HG02642 (cell line): ENCODE results near the gene SH3RF3.

Experiments used
- ATAC-seq: cut with Tn5 transposase; IDR thresholded peaks from one replicate; pipeline ENCODE4 v1.9.1; 2021; ENCODE audit warnings: mild to moderate bottlenecking; ENCODE audit not compliant: unreplicated experiment, poor library complexity

The SH3RF3 gene

GRCh38 chr2:109415581-109416013 lies 286.6 kb downstream of the SH3RF3 start:
- ATAC-seq: no peak

GRCh38 chr2:109417701-109418335 lies 288.8 kb downstream of the SH3RF3 start:
- ATAC-seq: no peak

- no peak for ATAC-seq
Observed at GRCh38 chr2:109418716-109419115, 289.7 kb downstream of the SH3RF3 start.

GRCh38 chr2:109419171-109419756 lies 290.3 kb downstream of the SH3RF3 start:
- ATAC-seq: no peak

GRCh38 chr2:109419960-109420370 lies 291.0 kb downstream of the SH3RF3 start:
- ATAC-seq: no peak

- ATAC-seq: no peak
Observed at GRCh38 chr2:109421101-109421500, 292.1 kb downstream of the SH3RF3 start.

GRCh38 chr2:109421642-109422041 lies 292.6 kb downstream of the SH3RF3 start:
- ATAC-seq: no peak

- ATAC-seq: no peak
Observed at GRCh38 chr2:109422071-109422757, 293.2 kb downstream of the SH3RF3 start.

GRCh38 chr2:109422758-109423500 lies 293.9 kb downstream of the SH3RF3 start:
- no peak for ATAC-seq

GRCh38 chr2:109423556-109424359 lies 294.8 kb downstream of the SH3RF3 start:
- ATAC-seq: no peak

- no peak for ATAC-seq
Observed at GRCh38 chr2:109425411-109425810, 296.4 kb downstream of the SH3RF3 start.

- ATAC-seq: no peak
Observed at GRCh38 chr2:109427661-109428091, 298.7 kb downstream of the SH3RF3 start.

GRCh38 chr2:109428281-109428680 lies 299.3 kb downstream of the SH3RF3 start:
- ATAC-seq: no peak

GRCh38 chr2:109428841-109429566 lies 300.0 kb downstream of the SH3RF3 start:
- ATAC-seq: no peak

- ATAC-seq: no peak
Observed at GRCh38 chr2:109429567-109430328, 300.7 kb downstream of the SH3RF3 start.

- no peak for ATAC-seq
Observed at GRCh38 chr2:109430329-109430636, 301.3 kb downstream of the SH3RF3 start.

GRCh38 chr2:109432421-109432820 lies 303.4 kb downstream of the SH3RF3 start:
- no peak for ATAC-seq

- ATAC-seq: no peak
Observed at GRCh38 chr2:109433486-109433885, 304.5 kb downstream of the SH3RF3 start.

GRCh38 chr2:109433926-109434325 lies 304.9 kb downstream of the SH3RF3 start:
- ATAC-seq: no peak
